OCI-LY3 (cell line): ENCODE measurements around the gene RAB35.

Source experiments
- CTCF ChIP-seq: fragments of 200-600, 300-600 bp; sonication (generic); IDR thresholded peaks from 2 replicates; pipeline ENCODE4 v1.5.1; 2014; ENCODE audit warnings: antibody characterized with exemption, low read length, low read depth
- EZH2phosphoT487 ChIP-seq: fragments of 200-600 bp; shearing (Covaris generic); IDR thresholded peaks from 2 replicates; pipeline ENCODE4 v1.6.1; 2018; ENCODE audit warnings: antibody characterized with exemption, mixed run types, low read depth

- TF ChIP-seq CTCF (no peak), EZH2phosphoT487 (no peak)
Observed at GRCh38 chr12:120157678-120158077, 41.1 kb upstream of the RAB35 start.
